ENCODE results near the gene MEIKIN. TPM values are rescaled to one million over a fixed set of nuclear protein-coding genes. Genes with fewer than 3 reads are reported as not detected.

MEIKIN gene
- total and polyA plus RNA-seq, 2 of the 8 experiments (the other 6 are each of a cell fraction or from before 2014, with no cell fraction given): not detected

DNA sequence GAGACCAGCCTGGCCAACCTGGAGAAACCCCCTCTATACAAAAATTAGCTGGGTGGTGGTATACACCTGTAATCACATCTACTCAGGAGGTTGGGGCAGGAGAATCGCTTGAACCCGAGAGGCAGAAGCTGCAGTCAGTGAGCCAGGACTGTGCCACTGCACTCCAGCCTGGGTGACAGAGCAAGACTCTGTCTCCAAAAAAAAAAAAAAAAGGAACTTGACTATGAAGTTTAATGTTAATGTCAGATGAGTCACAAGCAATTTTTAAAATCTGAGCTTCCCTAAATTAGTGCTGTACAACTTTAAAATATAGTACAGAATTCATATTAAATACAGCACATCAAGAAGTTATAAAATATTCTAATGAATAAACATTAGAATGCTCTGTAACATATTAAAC, 1.5 kb downstream of the MEIKIN start:
- H4K20me1 ChIP-seq (replicated peaks in 1 of 2; ENCODE audit: control insufficient read depth in 1 of 2, insufficient read depth in 2 of 2, low read length in 2 of 2): no peaks in the 10 kb centered on the region
- H3K4me2 ChIP-seq (ENCODE audit: insufficient read depth in 1 of 2, low read depth in 2 of 2, low read length in 2 of 2): no peak overlapping the region
- 100% methylated on average over 2 of the region's 2 CpGs; no CpG with 5 or more reads in 1 of the 2 experiments for WGBS, 2 experiments (ENCODE audit: extremely low coverage in 1 of 2, insufficient coverage in 1 of 2, insufficient read length in 1 of 2, insufficient replicate concordance in 2 of 2, low coverage in 1 of 2, low lambda C conversion rate in 2 of 2, missing lambda C conversion rate in 1 of 2)
- H3K4ac ChIP-seq (replicated peaks; ENCODE audit: insufficient read length, low read depth, low read length): no peak overlapping the region
- no peak for FAIRE-seq
- ChIA-PET POLR2A (ENCODE audit: partially characterized antibody) (interaction anchor here (1.3 kb wide), 1 partner anchor 12 kb away, joined by 4 read pairs; no protein-coding TSS in a partner anchor), CTCF (ENCODE audit: partially characterized antibody) (no interaction called here)
- no peaks in the 10 kb centered on the region for H3K9me3 ChIP-seq (ENCODE audit: insufficient read depth in 2 of 2, low read depth in 1 of 2, low read length in 1 of 2)
- no peaks in the 10 kb centered on the region for H3K23me2 ChIP-seq (ENCODE audit: low read depth, low read length)
- no peaks in the 10 kb centered on the region for H3K36me3 ChIP-seq (ENCODE audit: control insufficient read depth in 2 of 4, insufficient read depth in 4 of 4, low read length in 3 of 4)
- no peak overlapping the region for H3K14ac ChIP-seq (ENCODE audit: insufficient read length)
- no peaks in the 10 kb centered on the region; a peak in 1 of 7 replicates for H3K4me1 ChIP-seq (replicated peaks in 1 of 4; ENCODE audit: control insufficient read depth in 3 of 4, insufficient read depth in 4 of 4, low read length in 3 of 4)
- TF ChIP-seq RBBP5 (IDR thresholded peaks at IDR 0.05; ENCODE audit: borderline replicate concordance, low read depth, low read length): no peak
- no peak for TF ChIP-seq RAD21 (IDR thresholded peaks at IDR 0.05 in 1 of 2, conservative IDR thresholded peaks at IDR 0.05 in 1 of 2; ENCODE audit: low read depth in 2 of 2, low read length in 2 of 2)
- no peak for TF ChIP-seq PHF8 (conservative IDR thresholded peaks at IDR 0.05; ENCODE audit: low read depth, low read length)
- no peak for TF ChIP-seq CBX8 (IDR thresholded peaks at IDR 0.05; ENCODE audit: borderline replicate concordance, low read depth, low read length)
- no peak for TF ChIP-seq SP2 (IDR thresholded peaks at IDR 0.05; ENCODE audit: low read length)
- TF ChIP-seq, protein P1, sequence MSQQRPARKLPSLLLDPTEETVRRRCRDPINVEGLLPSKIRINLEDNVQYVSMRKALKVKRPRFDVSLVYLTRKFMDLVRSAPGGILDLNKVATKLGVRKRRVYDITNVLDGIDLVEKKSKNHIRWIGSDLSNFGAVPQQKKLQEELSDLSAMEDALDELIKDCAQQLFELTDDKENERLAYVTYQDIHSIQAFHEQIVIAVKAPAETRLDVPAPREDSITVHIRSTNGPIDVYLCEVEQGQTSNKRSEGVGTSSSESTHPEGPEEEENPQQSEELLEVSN (IDR thresholded peaks at IDR 0.05): no peak
- TF ChIP-seq SIRT6 (IDR thresholded peaks at IDR 0.05; ENCODE audit: low read length): no peak
- TF ChIP-seq, protein P2, sequence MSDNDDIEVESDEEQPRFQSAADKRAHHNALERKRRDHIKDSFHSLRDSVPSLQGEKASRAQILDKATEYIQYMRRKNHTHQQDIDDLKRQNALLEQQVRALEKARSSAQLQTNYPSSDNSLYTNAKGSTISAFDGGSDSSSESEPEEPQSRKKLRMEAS (IDR thresholded peaks at IDR 0.05): no peak
- TF ChIP-seq JUND (IDR thresholded peaks at IDR 0.05; ENCODE audit: low read length): no peak
- TF ChIP-seq, protein P3, sequence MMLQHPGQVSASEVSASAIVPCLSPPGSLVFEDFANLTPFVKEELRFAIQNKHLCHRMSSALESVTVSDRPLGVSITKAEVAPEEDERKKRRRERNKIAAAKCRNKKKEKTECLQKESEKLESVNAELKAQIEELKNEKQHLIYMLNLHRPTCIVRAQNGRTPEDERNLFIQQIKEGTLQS (IDR thresholded peaks at IDR 0.05; ENCODE audit: insufficient read depth, low read depth, low read length): no peak
- no peak for TF ChIP-seq CHD2 (IDR thresholded peaks at IDR 0.05; ENCODE audit: low read length)
- no peak for TF ChIP-seq JUN (IDR thresholded peaks at IDR 0.05; ENCODE audit: low read depth, low read length)
- no peak for TF ChIP-seq RXRA (IDR thresholded peaks at IDR 0.05; ENCODE audit: insufficient read depth, low read depth, low read length)
- H2BK12ac ChIP-seq (ENCODE audit: low read depth, low read length): no peak overlapping the region
- H3K9ac ChIP-seq (replicated peaks in 1 of 4; ENCODE audit: extremely low read depth in 1 of 4, low read depth in 3 of 4, low read length in 3 of 4): no peak overlapping the region
- H2BK20ac ChIP-seq (ENCODE audit: low read length): no peak overlapping the region
- H3K56ac ChIP-seq (replicated peaks; ENCODE audit: insufficient read length, low read depth, low read length): no peak overlapping the region
- no peak overlapping the region for H3K23ac ChIP-seq (ENCODE audit: insufficient read length)
- H2BK120ac ChIP-seq (replicated peaks; ENCODE audit: low read depth, low read length): no peak overlapping the region
- H2BK15ac ChIP-seq (ENCODE audit: low read length): no peak overlapping the region
- H3K27ac ChIP-seq (ENCODE audit: low read depth, low read length): no peak overlapping the region
- no peak overlapping the region for H4K5ac ChIP-seq (ENCODE audit: insufficient read length, low read depth, low read length)
- no peaks in the 10 kb centered on the region for H3K27me3 ChIP-seq (replicated peaks in 1 of 4; ENCODE audit: control insufficient read depth in 3 of 4, extremely low read depth in 1 of 4, insufficient read depth in 3 of 4, low read length in 3 of 4)
- no peak overlapping the region for H4K91ac ChIP-seq (replicated peaks; ENCODE audit: insufficient read length, low read length)
- H4K8ac ChIP-seq (ENCODE audit: extremely low read depth, insufficient read depth, low read length): no peak overlapping the region
- DNase-seq (ENCODE audit: low read depth in 1 of 2, low spot score in 2 of 2): no peak
- no peaks in the 10 kb centered on the region for H3K79me2 ChIP-seq (ENCODE audit: control insufficient read depth in 1 of 2, insufficient read depth in 2 of 2, low read length in 2 of 2)
- H3K79me1 ChIP-seq (ENCODE audit: low read depth, low read length): no peaks in the 10 kb centered on the region
- no peak overlapping the region for H2AFZ ChIP-seq (ENCODE audit: low read length)
- H2BK5ac ChIP-seq (ENCODE audit: low read depth, low read length): no peak overlapping the region
- no peak overlapping the region for H2AK5ac ChIP-seq (ENCODE audit: low read depth, low read length)
- no peak overlapping the region for H3K18ac ChIP-seq (ENCODE audit: extremely low read depth, low read length)
- no peak overlapping the region for H3K4me3 ChIP-seq (ENCODE audit: extremely low read depth in 1 of 4, insufficient read depth in 2 of 4, low read depth in 3 of 4, low read length in 4 of 4)
